22Rv1 (cell line): ENCODE data around the gene GALC.

Experiments used
- H3K27ac ChIP-seq: fragments of 450-650 bp; 2 replicates; pipeline ENCODE4 v1.5.1; 2017
- CTCF ChIP-seq: fragments of 450-650 bp; IDR thresholded peaks from 2 replicates; pipeline ENCODE4 v1.5.1; 2017; ENCODE audit warnings: mild to moderate bottlenecking
- ZFX ChIP-seq: fragments of 450-650 bp; IDR thresholded peaks from 2 replicates; pipeline ENCODE4 v1.6.1; 2017; ENCODE audit warnings: antibody characterized with exemption, borderline replicate concordance

Gene GALC

GRCh38 chr14:87979689-87980088 lies 13.3 kb downstream of the GALC start:
- no peak overlapping the region for H3K27ac ChIP-seq
- no peak for TF ChIP-seq ZFX
- no peak for TF ChIP-seq CTCF

- H3K27ac ChIP-seq: no peak overlapping the region
- TF ChIP-seq CTCF: no peak
- no peak for TF ChIP-seq ZFX
These were observed 17.3 kb downstream of the GALC start for GRCh38 chr14:87975636-87976035.

GRCh38 chr14:87971010-87971409 lies 22.0 kb downstream of the GALC start:
- TF ChIP-seq CTCF: no peak
- no peak for TF ChIP-seq ZFX
- no peak overlapping the region for H3K27ac ChIP-seq

GRCh38 chr14:87967496-87967895 lies 25.5 kb downstream of the GALC start:
- TF ChIP-seq ZFX (no peak), CTCF (no peak)
- H3K27ac ChIP-seq: no peak overlapping the region

- H3K27ac ChIP-seq: no peak overlapping the region
- TF ChIP-seq CTCF: no peak
- TF ChIP-seq ZFX: no peak
These were observed 26.2 kb downstream of the GALC start for GRCh38 chr14:87966816-87967215.

- no peak for TF ChIP-seq ZFX
- TF ChIP-seq CTCF: no peak
- H3K27ac ChIP-seq: no peak overlapping the region
These were observed 31.7 kb downstream of the GALC start for GRCh38 chr14:87961246-87961645.

GRCh38 chr14:87960013-87960787 lies 32.8 kb downstream of the GALC start:
- no peak overlapping the region for H3K27ac ChIP-seq
- TF ChIP-seq ZFX (no peak), CTCF (no peak)
